ENCODE data around the gene POLR1A. TPM values are rescaled to one million over a fixed set of nuclear protein-coding genes. Genes with fewer than 3 reads are reported as not detected.

The POLR1A gene
- total RNA-seq, 1 experiment from 2014 or later: 62.7 TPM

DNA sequence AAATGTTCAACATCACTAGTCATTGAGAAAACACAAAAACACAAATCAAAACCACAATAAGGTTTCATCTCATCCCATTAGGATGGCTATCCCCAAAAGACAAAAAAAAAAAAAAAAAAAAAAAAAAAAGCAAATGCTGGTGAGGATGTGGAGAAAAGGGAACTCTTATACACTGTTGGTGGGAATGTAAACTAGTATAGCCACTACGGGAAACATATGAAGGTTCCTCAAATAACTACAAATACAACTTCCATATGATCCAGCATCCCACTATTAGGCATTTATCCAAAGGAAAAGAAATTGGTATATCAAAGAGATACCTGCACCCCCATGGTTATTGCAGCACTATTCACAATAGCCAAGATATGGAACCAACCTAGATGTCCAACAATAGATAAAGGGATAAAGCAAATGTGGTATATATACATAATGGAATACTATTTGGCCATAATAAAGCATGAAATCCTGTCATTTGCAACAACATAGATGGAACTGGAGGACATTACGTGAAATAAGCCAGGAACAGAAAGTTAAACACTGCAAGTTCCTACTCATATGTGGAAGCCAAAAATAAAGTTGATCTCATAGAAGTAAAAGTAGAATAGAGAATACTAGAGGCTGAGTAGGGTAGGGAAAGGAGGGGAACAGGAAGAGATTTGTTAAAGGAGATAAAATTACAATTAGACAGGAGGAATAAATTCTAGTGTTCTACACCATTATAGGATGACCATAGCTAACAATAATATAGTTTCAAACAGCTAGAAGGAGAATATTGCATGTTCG, 8.4 kb downstream of the POLR1A start:
- Histone ChIP-seq H3T11ph (ENCODE audit: low read length) (no peak overlapping the region), H2AFZ (ENCODE audit: low read length) (no peak overlapping the region), H3K4me2 (ENCODE audit: insufficient read depth, insufficient read length, low read length) (no peak overlapping the region), H3K9me3 (ENCODE audit: control insufficient read depth, low read depth, low read length) (no peaks in the 10 kb centered on the region), H2BK20ac (ENCODE audit: low read depth, low read length, poor library complexity, severe bottlenecking) (no peak overlapping the region), H2BK12ac (ENCODE audit: insufficient read length, low read depth, low read length) (no peak overlapping the region), H4K91ac (ENCODE audit: insufficient read length, low read depth, low read length) (no peak overlapping the region), H2BK5ac (ENCODE audit: insufficient read length, low read length) (no peak overlapping the region), H3K56ac (ENCODE audit: insufficient read length, low read depth, low read length) (no peak overlapping the region), H4K5ac (ENCODE audit: insufficient read length, low read depth, low read length) (no peak overlapping the region), H4K20me1 (ENCODE audit: control insufficient read depth, insufficient read depth, insufficient read length) (no peaks in the 10 kb centered on the region), H3K4me1 (ENCODE audit: insufficient read depth, low read length) (no peaks in the 10 kb centered on the region), H3K4ac (ENCODE audit: low read depth, low read length) (no peak overlapping the region), H3K23me2 (ENCODE audit: insufficient read length, low read depth, low read length, poor library complexity, severe bottlenecking) (no peaks in the 10 kb centered on the region), H3K27me3 (ENCODE audit: insufficient read depth, low read length) (no peaks in the 10 kb centered on the region), H4K8ac (replicated peaks; ENCODE audit: insufficient read length, low read depth, low read length) (no peak overlapping the region), H2BK120ac (ENCODE audit: low read depth, low read length, poor library complexity, severe bottlenecking) (no peak overlapping the region), H3K18ac (ENCODE audit: insufficient read length, low read depth, low read length) (no peak overlapping the region), H3K27ac (ENCODE audit: insufficient read length, low read depth, low read length) (no peak overlapping the region), H2AK5ac (ENCODE audit: insufficient read length, low read length) (no peak overlapping the region), H3K23ac (ENCODE audit: insufficient read length, low read depth, low read length) (no peak overlapping the region), H2BK15ac (ENCODE audit: low read depth, low read length) (no peak overlapping the region), H3K9ac (ENCODE audit: extremely low read depth, insufficient read length, low read length) (no peak overlapping the region), H3K79me2 (ENCODE audit: insufficient read depth, low read length) (peaks cover 2% of the 10 kb centered on the region; the same call in 1 of the 2 replicates), H3K79me1 (ENCODE audit: insufficient read depth, low read depth, low read length, poor library complexity, severe bottlenecking) (peaks cover 9% of the 10 kb centered on the region), H3K14ac (ENCODE audit: insufficient read depth, low read length) (no peak overlapping the region)
- no CpG with 5 or more reads among the region's 3 CpGs for WGBS (ENCODE audit: extremely low coverage, insufficient read length, low lambda C conversion rate)
- Mint-ChIP-seq H3K9me3 (no peaks in the 10 kb centered on the region), H3K27ac (no peak overlapping the region), H3K4me1 (no peaks in the 10 kb centered on the region), H3K27me3 (ENCODE audit: low read depth) (no peaks in the 10 kb centered on the region), H3K4me3 (no peak overlapping the region), H3K36me3 (ENCODE audit: insufficient read depth in 1 of 3, low read depth in 3 of 3) (peaks cover 21 to 73% (median 63%) of the 10 kb centered on the region in 3 experiments)
- TF ChIP-seq, protein P1, sequence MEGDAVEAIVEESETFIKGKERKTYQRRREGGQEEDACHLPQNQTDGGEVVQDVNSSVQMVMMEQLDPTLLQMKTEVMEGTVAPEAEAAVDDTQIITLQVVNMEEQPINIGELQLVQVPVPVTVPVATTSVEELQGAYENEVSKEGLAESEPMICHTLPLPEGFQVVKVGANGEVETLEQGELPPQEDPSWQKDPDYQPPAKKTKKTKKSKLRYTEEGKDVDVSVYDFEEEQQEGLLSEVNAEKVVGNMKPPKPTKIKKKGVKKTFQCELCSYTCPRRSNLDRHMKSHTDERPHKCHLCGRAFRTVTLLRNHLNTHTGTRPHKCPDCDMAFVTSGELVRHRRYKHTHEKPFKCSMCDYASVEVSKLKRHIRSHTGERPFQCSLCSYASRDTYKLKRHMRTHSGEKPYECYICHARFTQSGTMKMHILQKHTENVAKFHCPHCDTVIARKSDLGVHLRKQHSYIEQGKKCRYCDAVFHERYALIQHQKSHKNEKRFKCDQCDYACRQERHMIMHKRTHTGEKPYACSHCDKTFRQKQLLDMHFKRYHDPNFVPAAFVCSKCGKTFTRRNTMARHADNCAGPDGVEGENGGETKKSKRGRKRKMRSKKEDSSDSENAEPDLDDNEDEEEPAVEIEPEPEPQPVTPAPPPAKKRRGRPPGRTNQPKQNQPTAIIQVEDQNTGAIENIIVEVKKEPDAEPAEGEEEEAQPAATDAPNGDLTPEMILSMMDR (conservative IDR thresholded peaks at IDR 0.05): no peak
- DNase-seq: no peak
